Activated CD4-positive, alpha-beta T cell treated with anti-CD3 and anti-CD28 coated beads, Interleukin-2, amount 10 ng/mL, durations not matched to agents 24 days and 14 days (primary cell): ENCODE data around the gene AK8. TPM values are rescaled to one million over a fixed set of nuclear protein-coding genes. Genes with fewer than 3 reads are reported as not detected.

ENCODE experiments used
- DNase-seq: peaks from one replicate; pipeline ENCODE4 v3.0.0; 2022
- H3K27ac Mint-ChIP-seq: one replicate; pipeline ENCODE4 v1.8.0; 2022; ENCODE audit warnings: mild to moderate bottlenecking, mixed read lengths
- H3K27me3 Mint-ChIP-seq: one replicate; pipeline ENCODE4 v1.8.0; 2022; ENCODE audit warnings: mixed read lengths
- H3K36me3 Mint-ChIP-seq: one replicate; pipeline ENCODE4 v1.8.0; 2022; ENCODE audit warnings: low read depth, mild to moderate bottlenecking, mixed read lengths
- H3K4me1 Mint-ChIP-seq: one replicate; pipeline ENCODE4 v1.8.0; 2021; ENCODE audit warnings: mixed read lengths
- H3K4me3 Mint-ChIP-seq: one replicate; pipeline ENCODE4 v1.8.0; 2022; ENCODE audit warnings: mild to moderate bottlenecking, moderate library complexity, mixed read lengths
- H3K9me3 Mint-ChIP-seq: one replicate; pipeline ENCODE4 v1.8.0; 2021; ENCODE audit warnings: mixed read lengths
- intact Hi-C: fragments of 100-400 bp; cut with micrococcal nuclease; formaldehyde crosslinking; loops from one replicate; pipeline ENCODE4 v1.15.1; 2023
- total RNA-seq: library from RNA; stranded (reverse); gene quantifications from 2 replicates; pipeline ENCODE4 v1.2.3, GENCODE V29; 2022

Gene AK8
- total RNA-seq = 0.33 TPM in 1 of 2 replicates, not detected in the other

DNA sequence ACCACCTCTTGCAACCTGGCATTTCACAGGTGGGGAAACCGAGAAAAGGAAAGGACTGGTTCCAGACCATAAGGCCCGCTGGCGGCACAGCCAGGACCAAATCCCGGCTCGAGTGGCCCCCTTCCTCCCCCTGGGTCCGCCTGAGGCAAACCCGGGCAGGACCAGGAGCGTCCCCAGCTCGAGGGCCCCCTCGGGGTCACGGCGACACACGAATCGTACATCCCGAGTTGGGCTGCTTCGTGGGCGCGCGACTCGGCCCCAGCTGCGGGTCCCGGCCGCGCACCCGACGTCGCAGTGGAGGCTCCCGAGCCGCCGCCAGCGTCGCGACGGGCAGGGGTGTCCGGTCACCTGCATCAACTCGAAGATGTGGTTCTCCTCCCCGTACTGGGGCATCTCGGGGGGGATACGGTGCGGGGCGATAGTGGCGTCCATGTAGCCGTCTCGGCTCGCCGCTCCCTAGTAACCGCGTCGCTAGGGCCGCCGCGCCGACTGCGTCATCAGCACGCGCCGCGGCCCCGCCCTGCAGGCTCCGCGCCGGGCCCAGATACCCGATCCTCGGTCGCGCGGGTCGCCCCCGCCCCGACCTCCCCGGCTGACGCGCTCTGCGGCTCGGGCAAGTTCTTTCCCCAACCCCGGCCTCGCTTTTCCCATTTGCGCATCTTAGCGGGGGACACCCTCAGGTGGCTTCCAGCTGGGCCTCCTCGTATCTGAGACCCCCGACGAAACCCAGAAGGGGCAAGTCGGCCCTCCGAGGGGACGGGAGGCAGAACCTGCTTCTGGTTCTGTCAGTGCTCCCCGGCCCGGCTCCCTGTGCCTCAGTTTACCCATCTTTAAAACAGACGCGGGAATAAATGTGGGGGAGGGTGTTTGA lies at the start of gene AK8:
Gene AK8, minus strand, starts transcription at position 461 of the 871 bp plus-strand sequence. Its CDS starts 29 bp downstream, at position 432.
- Mint-ChIP-seq H3K27me3 (peaks cover 5% of the 10 kb centered on the region), H3K4me3 (peak within 1 kb of the TSS; percentile 81), H3K36me3 (no peaks in the 10 kb centered on the region), H3K9me3 (no peaks in the 10 kb centered on the region), H3K4me1 (peaks cover 28% of the 10 kb centered on the region), H3K27ac (peak within 1 kb of the TSS; percentile 66)
- intact Hi-C loops = loop anchor here (1.0 to 10.0 kb wide), 3 partner anchors 66 to 267 kb away; partner anchors contain the start of genes GTF3C4 and TSC1
- peak; percentile 95 for DNase-seq

DNA sequence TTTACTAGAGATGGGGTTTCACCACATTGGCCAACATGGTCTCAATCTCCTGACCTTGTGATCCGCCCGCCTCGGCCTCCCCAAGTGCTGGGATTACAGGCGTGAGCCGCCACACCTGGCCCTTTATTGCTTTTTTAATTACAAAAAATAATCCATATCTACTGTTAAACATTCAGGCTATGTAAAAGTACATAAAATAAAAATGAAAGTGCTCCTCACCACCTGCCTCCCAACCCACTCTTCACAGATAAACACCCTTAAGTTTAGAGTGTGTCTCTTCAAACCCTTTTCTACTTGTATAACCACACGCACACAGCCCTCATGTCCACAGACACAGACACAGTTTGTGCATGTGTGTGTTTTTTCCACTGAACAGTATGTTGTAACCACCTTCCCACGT lies 49.6 kb upstream of the AK8 start:
- no peaks in the 10 kb centered on the region for H3K4me1 Mint-ChIP-seq
- intact Hi-C loops = no loop called here
- H3K36me3 Mint-ChIP-seq = peaks cover 36% of the 10 kb centered on the region
- DNase-seq = no peak
- H3K27me3 Mint-ChIP-seq = no peaks in the 10 kb centered on the region
- H3K4me3 Mint-ChIP-seq = no peak overlapping the region
- H3K27ac Mint-ChIP-seq = no peak overlapping the region
- no peaks in the 10 kb centered on the region for H3K9me3 Mint-ChIP-seq

GRCh38 chr9:132923346-132923902 lies 45.3 kb upstream of the AK8 start:
- intact Hi-C loops = no loop called here
- no peak overlapping the region for H3K27ac Mint-ChIP-seq
- no peak for DNase-seq
- no peaks in the 10 kb centered on the region for H3K27me3 Mint-ChIP-seq
- peaks cover 49% of the 10 kb centered on the region for H3K36me3 Mint-ChIP-seq
- H3K4me3 Mint-ChIP-seq = no peak overlapping the region
- H3K9me3 Mint-ChIP-seq = no peaks in the 10 kb centered on the region
- H3K4me1 Mint-ChIP-seq = no peaks in the 10 kb centered on the region

- no peak for DNase-seq
- H3K27me3 Mint-ChIP-seq = no peaks in the 10 kb centered on the region
- intact Hi-C loops = no loop called here
- no peaks in the 10 kb centered on the region for H3K9me3 Mint-ChIP-seq
- no peak overlapping the region for H3K27ac Mint-ChIP-seq
- H3K4me3 Mint-ChIP-seq = no peak overlapping the region
- peaks cover 54% of the 10 kb centered on the region for H3K36me3 Mint-ChIP-seq
- H3K4me1 Mint-ChIP-seq = no peaks in the 10 kb centered on the region
Observed at GRCh38 chr9:132919614-132920268, 41.7 kb upstream of the AK8 start.

GRCh38 chr9:132914924-132915323 lies 36.8 kb upstream of the AK8 start:
- H3K27me3 Mint-ChIP-seq = no peaks in the 10 kb centered on the region
- H3K4me1 Mint-ChIP-seq = no peaks in the 10 kb centered on the region
- intact Hi-C loops = no loop called here

DNA sequence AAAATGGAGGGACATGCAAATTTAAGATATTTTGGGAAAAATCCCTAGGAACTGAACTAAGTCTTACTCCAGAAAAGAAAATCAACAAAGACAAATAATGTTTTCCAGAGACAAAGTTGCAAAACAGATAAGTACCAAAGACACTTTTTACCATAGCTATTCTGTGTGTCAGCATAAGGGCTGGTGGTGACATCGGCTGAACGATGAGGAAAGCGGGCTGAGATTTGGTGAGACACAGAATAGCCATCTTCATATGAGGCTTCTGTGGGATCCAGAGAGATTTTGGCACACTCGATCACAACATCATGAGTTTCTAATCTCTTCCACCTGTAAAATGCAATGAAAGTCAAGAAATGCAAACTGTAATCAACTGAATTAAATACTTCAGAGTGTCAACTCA lies 34.0 kb upstream of the AK8 start:
- H3K36me3 Mint-ChIP-seq = peaks cover 39% of the 10 kb centered on the region
- DNase-seq = no peak
- peaks cover 5% of the 10 kb centered on the region for H3K4me1 Mint-ChIP-seq
- no peak overlapping the region for H3K27ac Mint-ChIP-seq
- no peaks in the 10 kb centered on the region for H3K27me3 Mint-ChIP-seq
- H3K9me3 Mint-ChIP-seq = no peaks in the 10 kb centered on the region
- no peak overlapping the region for H3K4me3 Mint-ChIP-seq
- intact Hi-C loops = no loop called here

More at GRCh38 chr9:132914924-132915323, 36.8 kb upstream of the AK8 start:
- DNase-seq = no peak
- Mint-ChIP-seq H3K4me3 (no peak overlapping the region), H3K27ac (no peak overlapping the region), H3K36me3 (peaks cover 53% of the 10 kb centered on the region), H3K9me3 (no peaks in the 10 kb centered on the region)

DNA sequence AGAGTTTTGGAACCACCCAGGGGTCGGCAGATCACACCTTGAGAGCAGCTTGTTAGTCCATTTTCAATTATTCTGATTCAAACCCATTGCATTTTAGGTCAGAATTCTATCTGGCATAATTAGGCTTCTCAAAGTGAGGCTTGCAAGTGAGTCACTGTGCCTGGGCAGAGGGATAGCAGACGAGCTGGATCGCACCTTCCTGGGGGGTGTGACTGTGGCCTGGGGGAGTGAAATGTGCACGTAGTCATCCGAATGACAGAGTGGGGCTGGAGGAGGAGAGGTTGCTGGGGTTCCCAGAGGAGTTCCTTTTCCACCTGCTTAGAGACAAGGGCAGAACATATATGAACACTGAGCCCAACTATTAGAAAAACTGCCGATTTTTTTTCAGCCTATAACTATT lies 32.3 kb upstream of the AK8 start:
- H3K36me3 Mint-ChIP-seq = peaks cover 27% of the 10 kb centered on the region
- H3K27ac Mint-ChIP-seq = no peak overlapping the region
- intact Hi-C loops = no loop called here
- H3K27me3 Mint-ChIP-seq = no peaks in the 10 kb centered on the region
- DNase-seq = no peak
- H3K4me1 Mint-ChIP-seq = peaks cover 5% of the 10 kb centered on the region
- no peak overlapping the region for H3K4me3 Mint-ChIP-seq
- H3K9me3 Mint-ChIP-seq = no peaks in the 10 kb centered on the region

DNA sequence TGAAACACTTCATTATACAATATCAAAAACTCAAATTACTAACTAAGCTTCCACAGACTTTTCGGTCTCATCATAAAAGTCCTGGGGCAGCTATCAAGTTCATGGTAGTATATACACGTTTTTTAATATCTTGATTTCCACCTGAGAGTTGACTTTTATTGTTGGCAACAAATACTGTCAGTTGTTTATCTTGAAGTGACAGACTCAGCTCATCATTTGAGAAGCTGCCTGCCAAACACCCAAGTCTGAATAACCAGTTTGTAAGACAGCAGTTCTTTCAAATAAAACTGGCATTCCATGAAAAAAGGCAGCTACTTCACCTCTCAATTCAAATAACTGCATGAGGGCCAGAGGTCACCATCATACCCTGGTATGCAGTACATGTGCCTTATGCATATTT lies 31.2 kb upstream of the AK8 start:
- intact Hi-C loops = no loop called here
- Mint-ChIP-seq H3K4me1 (peaks cover 5% of the 10 kb centered on the region), H3K27ac (no peak overlapping the region), H3K9me3 (no peaks in the 10 kb centered on the region), H3K4me3 (no peak overlapping the region), H3K27me3 (no peaks in the 10 kb centered on the region), H3K36me3 (peaks cover 24% of the 10 kb centered on the region)
- DNase-seq = no peak

DNA sequence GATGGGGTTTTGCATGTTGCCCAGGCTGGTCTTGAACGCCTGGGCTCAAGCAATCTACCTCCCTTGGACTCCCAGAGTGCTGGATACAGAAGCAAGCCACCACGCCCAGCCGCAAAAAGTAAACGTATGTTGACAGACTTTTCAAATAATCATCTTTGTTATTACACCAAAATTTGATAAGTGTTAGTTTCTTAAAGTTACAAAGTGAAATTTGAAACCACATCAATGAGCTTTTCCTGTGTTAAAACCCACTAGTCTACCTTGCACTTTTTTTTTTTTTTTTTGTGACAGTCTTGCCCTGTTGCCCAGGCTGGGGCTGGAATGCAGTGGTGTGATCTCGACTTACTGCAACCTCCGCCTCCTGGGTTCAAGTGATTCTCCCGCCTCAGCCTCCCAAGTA lies 30.6 kb upstream of the AK8 start:
- intact Hi-C loops = no loop called here
- no peak for DNase-seq
- H3K4me1 Mint-ChIP-seq = peaks cover 5% of the 10 kb centered on the region
- no peak overlapping the region for H3K4me3 Mint-ChIP-seq
- H3K27ac Mint-ChIP-seq = no peak overlapping the region
- no peaks in the 10 kb centered on the region for H3K27me3 Mint-ChIP-seq
- H3K9me3 Mint-ChIP-seq = no peaks in the 10 kb centered on the region
- peaks cover 26% of the 10 kb centered on the region for H3K36me3 Mint-ChIP-seq

DNA sequence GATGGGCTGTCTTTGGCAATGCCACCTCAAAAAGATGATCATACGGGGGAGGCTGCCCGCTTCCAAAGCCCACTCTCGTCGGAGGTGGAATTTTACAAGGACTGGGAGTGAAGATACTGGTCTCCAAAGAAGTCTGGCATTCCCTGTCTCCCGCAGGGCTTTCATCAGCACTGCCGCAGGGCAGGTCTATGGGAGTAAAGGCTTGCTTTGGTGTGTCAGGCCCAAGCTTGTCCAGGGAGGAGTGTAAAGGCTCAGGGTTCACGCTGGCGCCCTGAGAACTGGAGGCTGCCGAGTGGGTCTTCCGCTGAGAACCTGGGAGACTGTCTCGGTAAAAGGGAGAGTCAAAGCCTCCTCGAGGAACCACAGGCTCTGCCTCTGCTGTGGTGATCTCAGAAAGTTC lies 27.6 kb upstream of the AK8 start:
- H3K4me3 Mint-ChIP-seq = no peak overlapping the region
- intact Hi-C loops = no loop called here
- H3K9me3 Mint-ChIP-seq = no peaks in the 10 kb centered on the region
- H3K4me1 Mint-ChIP-seq = peaks cover 9% of the 10 kb centered on the region
- no peak for DNase-seq
- no peaks in the 10 kb centered on the region for H3K27me3 Mint-ChIP-seq
- H3K36me3 Mint-ChIP-seq = peaks cover 21% of the 10 kb centered on the region
- H3K27ac Mint-ChIP-seq = no peak overlapping the region

DNA sequence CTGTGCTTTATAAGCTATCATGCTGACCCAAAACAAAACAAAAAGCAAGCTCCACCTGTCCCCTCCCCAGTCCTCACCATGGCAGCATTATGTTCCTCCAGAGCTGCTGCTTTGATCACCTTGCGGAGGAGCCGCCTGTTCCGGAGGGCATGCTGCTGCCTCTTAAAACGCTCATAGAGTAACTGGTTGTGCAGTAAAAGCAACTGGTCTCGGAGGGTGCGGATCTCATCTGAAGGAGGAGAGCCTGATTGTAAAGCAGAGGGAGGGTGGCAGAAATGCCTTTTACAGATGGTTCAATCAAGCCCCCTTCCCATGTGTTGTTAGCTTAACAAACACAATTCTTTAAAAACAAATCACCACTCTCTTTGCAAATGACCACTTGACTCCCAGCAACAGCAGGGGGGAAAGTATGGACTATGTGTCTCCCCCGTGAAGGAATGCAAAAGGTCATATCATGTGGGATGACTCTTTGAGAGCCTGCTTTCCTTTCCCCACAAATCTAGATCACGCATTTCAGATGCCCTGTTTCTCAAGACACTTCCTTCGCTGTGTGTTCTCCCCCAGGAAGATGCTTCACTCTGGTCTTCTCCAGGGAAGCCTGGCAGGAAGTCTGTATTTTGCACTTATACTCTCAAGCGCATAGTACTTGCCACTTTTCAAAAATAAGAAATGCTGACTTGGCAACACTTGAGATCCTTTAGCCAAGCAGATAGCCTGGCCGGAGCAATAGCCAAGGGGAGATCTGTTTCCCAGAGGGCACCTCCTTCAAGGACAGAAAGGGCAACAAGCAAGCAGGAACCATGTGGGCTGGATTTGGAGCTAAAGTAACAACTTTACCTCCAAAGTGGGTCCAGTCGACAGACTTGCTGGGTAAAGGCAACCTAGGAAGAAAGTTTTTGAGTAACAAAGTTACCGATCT lies 25.7 kb upstream of the AK8 start:
- intact Hi-C loops = loop anchor here (5.0 kb wide), 2 partner anchors 57 to 492 kb away; partner anchors contain the start of gene CFAP77
- H3K9me3 Mint-ChIP-seq = no peaks in the 10 kb centered on the region
- no peaks in the 10 kb centered on the region for H3K27me3 Mint-ChIP-seq
- DNase-seq = no peak
- H3K4me3 Mint-ChIP-seq = no peak overlapping the region
- H3K4me1 Mint-ChIP-seq = peaks cover 5% of the 10 kb centered on the region
- H3K27ac Mint-ChIP-seq = no peak overlapping the region
- H3K36me3 Mint-ChIP-seq = peaks cover 23% of the 10 kb centered on the region

DNA sequence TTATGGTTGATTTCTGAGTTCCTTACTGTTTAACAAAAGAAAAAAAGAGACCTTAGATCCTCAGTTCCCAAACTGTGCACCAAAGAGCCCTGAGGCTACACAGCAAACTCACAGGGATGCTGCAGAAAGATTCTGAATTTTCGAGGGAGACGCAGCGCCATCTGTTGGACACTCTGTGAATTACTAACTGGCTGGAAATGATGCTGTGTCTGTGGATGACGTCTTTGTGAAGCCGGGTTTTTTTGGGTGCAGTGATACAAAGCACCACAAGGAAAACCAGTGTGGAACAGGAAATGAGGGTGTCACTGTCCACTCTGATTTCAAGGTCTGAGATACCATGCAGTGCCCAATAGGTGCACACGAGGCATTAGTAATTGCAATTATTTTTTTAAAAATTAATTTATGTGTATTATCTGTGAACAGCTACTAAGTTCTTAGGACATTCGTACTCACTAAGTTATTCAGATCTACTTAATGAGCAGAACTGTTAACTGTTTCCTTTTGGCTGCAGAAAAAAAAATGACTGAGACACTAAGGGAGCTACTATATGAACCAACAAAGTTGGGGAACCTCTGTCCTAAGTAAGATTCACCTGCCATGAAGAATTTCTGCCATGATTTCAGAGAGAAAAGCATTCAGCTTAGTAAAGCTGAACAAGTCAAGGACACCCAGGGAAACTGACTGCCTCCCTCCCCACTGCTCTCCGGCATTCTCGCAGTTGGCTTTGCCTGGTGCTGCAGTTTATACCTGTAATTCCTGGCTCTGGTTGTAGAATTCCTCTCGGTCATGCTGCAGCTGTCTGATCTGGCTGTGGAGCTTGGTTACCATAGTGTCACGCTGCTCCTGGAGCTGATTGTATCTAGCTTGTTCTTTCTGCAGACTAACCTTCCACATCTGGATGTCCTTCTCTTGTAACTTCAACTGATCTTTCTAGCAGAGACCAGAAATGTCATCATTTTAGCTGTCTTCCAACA lies 24.1 kb upstream of the AK8 start:
- peak; percentile 94 for DNase-seq
- no peak overlapping the region for H3K27ac Mint-ChIP-seq
- H3K27me3 Mint-ChIP-seq = no peaks in the 10 kb centered on the region
- intact Hi-C loops = loop anchor here (5.0 kb wide), 2 partner anchors 55 to 490 kb away; partner anchors contain the start of gene CFAP77
- H3K4me1 Mint-ChIP-seq = peaks cover 4% of the 10 kb centered on the region
- H3K9me3 Mint-ChIP-seq = no peaks in the 10 kb centered on the region
- no peak overlapping the region for H3K4me3 Mint-ChIP-seq
- peaks cover 28% of the 10 kb centered on the region for H3K36me3 Mint-ChIP-seq
